ENCODE data around the gene SND1.

Gene SND1

DNA sequence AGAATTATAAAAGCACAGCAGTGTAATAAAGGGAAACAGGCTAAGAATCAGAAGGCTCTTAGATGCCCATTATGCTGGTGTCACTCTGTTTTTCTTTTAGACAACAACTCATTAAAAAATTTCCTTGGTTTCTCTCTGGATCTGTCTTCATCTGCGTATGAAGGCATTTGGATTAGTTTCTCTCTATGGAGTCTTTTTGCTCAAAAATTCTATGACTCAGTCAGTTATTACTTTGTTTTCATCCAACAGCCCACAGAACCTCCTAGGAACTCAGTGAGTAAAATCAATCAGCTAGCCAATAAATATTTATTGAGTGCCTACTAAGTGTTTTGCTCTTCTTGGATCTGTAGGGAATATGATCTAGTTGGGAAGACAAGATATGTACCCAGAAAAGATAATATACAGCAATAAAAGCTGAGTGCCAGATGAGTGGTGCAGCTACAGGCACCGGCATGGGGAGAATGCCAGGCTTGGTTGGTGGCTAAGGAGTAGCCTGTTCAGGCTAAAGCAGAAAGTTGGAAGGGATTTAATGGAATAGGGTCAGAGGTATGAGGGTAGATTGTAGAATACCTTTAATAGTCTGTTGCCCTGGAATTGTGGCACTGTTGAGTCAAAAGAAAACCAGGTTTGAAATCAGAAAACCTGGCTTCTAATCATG lies 223.1 kb downstream of the SND1 start:
- DNase-seq = no peak

DNA sequence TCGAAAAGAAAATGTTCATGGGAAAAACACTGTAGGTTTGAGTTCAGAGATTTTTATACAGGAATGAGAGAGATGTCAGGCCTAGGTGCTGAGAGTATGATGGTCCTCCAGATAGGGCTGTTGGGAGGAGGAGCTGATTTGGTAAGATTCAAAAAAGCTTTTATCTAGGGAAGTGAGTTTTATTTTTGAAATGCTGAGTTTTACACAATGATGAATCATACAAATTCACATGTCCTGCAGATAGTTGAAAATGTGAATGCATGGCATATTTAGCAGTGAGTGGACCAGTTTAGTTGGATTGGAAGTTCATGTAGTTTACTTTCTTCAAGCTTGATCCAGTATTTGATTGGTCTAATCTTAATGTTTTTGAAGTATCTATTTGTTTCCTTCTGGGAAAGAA lies 224.4 kb downstream of the SND1 start:
- DNase-seq = no peak

- DNase-seq = no peak
Observed at GRCh38 chr7:127877951-127878350, 226.0 kb downstream of the SND1 start.

DNA sequence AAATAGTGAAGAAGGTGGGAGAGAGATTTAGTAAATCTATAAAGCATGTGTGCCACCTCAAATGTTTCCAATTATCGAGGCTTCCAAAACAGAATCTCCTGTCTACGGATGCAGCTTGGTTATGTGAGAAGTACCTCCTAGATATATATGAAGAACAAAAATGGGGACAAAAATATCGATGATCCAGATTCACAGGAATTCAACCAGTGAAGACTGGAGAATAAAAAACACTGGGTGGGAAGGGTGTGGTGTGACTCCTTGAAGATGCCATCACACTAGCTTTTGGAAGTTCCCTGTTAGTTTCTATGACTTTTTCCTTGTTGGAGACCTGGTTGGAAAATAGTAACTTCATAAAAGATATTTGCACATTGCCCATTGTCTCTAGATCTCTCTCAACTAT lies 226.8 kb downstream of the SND1 start:
- no peak for DNase-seq

DNA sequence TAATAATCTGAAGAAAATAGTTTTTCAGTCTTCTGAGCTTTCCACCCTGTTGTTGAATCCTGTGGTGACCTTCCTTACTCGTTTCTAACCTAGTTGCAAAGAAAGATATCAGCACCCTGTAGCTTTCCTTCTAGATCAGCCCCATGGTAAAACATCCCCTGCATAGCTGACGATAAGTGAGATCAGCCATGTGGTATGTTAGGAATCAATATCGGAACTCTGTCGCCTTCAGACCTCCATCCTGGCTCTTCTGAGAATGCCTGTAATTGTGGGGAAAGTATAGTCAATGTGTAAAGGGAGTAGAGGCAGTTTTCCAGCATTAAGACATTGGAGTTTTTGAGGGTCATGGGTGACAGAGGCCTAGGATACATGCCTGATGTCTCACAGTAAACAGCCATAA lies 227.4 kb downstream of the SND1 start:
- DNase-seq = no peak

GRCh38 chr7:127879942-127880341 lies 227.9 kb downstream of the SND1 start:
- no peak for DNase-seq

DNA sequence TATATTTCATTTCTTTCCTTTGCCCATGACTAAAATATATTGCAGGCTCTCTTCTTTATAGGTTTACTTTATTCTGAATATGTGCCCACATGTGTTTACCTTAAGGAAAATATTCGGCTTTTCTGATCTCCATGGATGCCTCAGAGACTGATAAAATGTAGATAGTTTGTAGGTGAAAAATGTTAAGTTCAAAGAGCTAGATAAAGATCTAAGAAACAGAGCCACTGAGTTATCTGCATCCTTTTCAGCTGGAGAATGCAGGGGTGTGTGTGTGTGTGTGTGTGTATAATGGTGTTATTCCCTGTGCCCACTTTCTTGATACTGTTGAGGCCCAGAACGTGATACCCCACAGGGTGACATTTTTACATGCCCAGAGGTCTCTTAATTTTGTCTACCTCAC lies 228.5 kb downstream of the SND1 start:
- DNase-seq = no peak

DNA sequence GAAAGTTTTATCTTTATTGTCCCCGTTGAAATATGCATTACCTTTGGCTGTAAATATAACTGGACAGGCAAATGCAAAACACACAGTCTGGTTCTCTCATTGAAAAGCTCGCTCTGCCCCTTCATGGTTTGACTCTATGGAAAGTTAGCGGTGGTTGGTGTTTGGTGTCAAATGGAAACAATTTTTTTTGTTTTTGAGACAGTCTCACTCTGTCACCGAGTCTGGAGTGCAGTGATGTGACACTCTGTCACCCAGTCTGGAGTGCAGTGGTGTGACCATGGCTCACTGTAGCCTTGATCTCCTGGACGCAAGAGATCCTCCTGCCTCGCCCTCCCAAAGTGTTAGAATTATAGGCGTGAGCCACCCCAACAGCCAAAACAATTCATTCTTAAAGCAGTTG lies 229.6 kb downstream of the SND1 start:
- DNase-seq = no peak

- no peak for DNase-seq
Observed at GRCh38 chr7:127882313-127882920, 230.4 kb downstream of the SND1 start.

DNA sequence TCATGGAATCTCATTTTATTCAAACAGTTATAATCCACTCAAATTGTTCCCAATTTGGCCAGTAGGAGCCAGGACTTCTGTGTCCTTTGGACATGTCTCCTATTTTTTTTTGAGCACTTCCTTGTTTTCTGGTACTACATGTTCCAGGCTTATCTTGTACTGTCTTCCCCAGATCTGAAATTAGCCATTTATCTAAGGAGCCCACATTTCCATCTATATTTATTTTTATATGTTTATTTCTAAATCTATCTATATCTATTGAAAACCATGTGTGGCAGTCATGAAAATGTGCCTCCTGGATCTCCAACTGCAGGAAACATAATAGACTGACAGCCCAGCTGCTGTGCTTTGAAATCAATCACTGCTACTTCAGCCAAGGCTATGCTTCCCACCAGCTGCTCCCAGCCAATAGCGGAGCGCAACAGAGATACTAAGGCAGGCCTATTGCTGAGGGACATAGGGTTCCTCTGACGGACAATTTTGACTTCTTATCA lies 232.1 kb downstream of the SND1 start:
- peak; percentile 37 for DNase-seq

DNA sequence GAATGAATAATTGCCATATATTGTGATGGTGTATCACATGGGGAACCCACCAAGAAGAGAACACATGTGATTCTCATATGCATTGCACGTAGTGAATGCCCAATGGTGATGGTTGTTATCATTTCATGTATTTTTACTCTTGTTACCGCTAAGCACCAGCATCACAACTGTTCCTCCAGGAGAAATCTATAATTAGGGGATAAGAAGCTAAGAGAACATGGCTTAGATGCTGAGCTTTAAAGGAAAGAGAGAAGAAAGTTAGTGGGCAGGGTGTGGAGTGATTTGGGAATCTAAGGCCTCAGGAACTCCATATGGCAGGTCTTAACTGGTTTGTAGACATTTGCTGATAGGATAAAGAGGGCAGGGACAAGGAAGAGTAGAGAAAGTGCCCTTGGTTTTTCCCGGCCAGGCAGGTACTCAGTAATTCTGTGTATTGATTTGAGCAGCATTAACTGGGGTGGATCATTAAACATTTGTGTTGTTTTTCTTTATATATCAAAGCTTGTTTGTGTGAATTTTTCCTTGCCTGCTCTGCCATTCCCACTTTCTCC lies 233.3 kb downstream of the SND1 start:
- DNase-seq = peak; percentile 90

DNA sequence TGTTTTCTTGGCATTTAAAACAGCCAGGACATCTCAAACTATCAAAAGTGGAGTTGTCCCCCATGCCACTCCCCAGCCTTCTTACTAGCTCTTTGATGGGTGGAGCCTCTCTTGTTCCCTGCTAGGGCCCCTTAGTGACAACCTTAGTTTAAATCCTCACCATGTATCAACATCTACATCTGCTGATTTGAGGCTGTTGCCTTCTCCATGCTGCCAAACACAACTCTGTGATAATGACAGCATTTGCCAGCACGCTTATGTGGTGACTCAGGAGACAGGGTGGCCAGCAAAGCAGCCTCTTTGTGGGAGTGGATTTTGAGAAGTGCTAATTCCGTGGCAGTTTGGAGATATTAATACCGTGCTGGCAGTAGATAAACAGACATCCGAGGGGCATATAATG lies 233.8 kb downstream of the SND1 start:
- peak; percentile 82 for DNase-seq

GRCh38 chr7:127886248-127886647 lies 234.3 kb downstream of the SND1 start:
- DNase-seq = peak; percentile 72

- DNase-seq = no peak
Observed at GRCh38 chr7:127887096-127887495, 235.1 kb downstream of the SND1 start.

- DNase-seq = no peak
Observed at GRCh38 chr7:127887631-127888030, 235.6 kb downstream of the SND1 start.

GRCh38 chr7:127888411-127888810 lies 236.4 kb downstream of the SND1 start:
- DNase-seq = no peak

DNA sequence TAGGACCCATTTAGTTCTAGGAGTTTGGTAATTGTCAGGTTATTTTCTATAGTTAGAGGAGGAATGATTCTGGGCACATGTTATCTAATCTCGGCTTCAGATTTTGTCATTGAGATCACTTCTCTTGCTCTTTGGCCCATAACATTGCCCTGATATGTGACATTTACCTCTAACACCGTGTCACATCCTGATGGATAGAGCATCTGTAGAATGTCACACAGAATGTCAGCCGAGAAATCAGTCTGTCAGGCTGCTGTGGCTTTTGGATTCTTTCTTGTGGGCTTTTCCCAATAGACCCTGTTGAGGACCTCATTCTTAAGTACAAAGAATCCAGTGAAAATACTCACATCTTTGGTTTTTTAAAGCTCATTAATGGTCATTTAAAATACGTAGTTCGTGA lies 236.8 kb downstream of the SND1 start:
- DNase-seq = no peak

GRCh38 chr7:127889677-127890076 lies 237.7 kb downstream of the SND1 start:
- no peak for DNase-seq

- no peak for DNase-seq
Observed at GRCh38 chr7:127890726-127891125, 238.7 kb downstream of the SND1 start.

DNA sequence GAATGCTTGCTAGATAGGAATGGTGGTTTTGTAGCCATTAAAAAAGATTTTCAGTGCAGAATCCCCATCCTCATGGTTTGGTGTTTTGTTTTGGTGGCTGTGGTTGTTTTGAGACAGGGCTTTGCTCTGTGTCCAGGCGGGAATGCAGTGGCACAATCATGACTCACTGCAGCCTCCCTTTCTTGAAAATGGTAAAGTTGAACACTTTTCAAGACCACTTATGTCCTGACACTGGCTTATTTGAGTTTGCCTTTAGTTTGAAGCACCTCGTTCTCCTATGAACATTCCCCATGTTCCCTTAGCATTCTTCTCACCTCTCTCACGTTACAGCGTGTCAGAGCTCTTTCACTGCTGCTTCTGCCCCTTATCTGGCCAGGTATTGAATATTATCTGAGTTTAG lies 239.2 kb downstream of the SND1 start:
- no peak for DNase-seq

- no peak for DNase-seq
Observed at GRCh38 chr7:127891854-127892438, 240.0 kb downstream of the SND1 start.

- no peak for DNase-seq
Observed at GRCh38 chr7:127892488-127893314, 240.7 kb downstream of the SND1 start.

DNA sequence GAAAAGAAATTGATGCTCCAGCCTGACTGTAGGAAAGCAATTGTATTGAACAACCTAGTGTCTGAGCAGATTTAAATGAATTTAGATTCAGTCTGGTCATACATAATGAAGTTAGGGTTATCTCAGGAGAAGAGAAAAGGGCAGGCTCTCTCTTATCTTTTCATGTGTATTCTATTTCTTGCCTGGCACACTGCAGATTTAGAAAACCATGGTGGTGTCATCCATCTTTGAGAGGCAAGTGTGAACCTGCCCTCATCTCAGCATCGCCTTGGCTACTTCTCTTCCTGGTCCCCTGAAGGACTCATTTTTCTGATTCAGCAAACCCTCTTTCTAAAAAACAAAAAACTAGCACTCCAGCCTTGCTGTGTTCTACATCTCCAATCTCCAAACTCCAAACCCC lies 241.6 kb downstream of the SND1 start:
- DNase-seq = no peak

All from NCI-H82 (cell line).